KOPT-K1 (cell line): ENCODE results near the gene VARS1.

Experiments
- H3K27ac ChIP-seq: fragments of 200-600 bp; sonication (generic); 2 replicates; pipeline ENCODE4 v1.5.1; 2016; ENCODE audit warnings: antibody characterized with exemption, mild to moderate bottlenecking, low read depth, low read length; ENCODE audit not compliant: poor library complexity, severe bottlenecking
- H3K36me3 ChIP-seq: fragments of 200-600 bp; sonication (generic); 2 replicates; pipeline ENCODE4 v1.5.1; 2017; ENCODE audit warnings: antibody characterized with exemption, mild to moderate bottlenecking, low read length, moderate library complexity; ENCODE audit not compliant: insufficient read depth
- H3K9me3 ChIP-seq: fragments of 200-600 bp; sonication (generic); 2 replicates; pipeline ENCODE4 v1.5.1; 2017; ENCODE audit warnings: antibody characterized with exemption, low read length, mild to moderate bottlenecking; ENCODE audit not compliant: insufficient read depth, poor library complexity, severe bottlenecking

The VARS1 gene

DNA sequence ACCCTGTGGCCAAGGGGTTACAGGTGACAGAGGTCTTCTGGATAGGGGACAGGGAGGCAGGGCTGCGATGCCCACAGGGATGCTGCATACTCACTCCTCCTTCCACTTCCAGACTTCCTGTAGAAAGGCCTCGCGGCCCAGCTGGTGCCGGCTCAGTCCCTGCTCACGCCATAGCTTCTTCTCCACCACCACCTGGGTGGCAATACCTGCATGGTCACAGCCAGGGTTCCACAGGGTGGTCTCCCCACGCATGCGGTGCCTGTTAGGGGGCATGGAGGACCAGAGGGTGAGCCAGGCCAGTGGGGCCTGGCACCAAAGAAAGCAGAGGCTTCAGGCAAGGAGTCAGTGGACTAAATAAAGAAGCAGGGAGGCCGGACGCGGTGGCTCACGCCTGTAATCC, 10.1 kb downstream of the VARS1 start:
- H3K9me3 ChIP-seq: no peaks in the 10 kb centered on the region
- peaks cover 95% of the 10 kb centered on the region for H3K36me3 ChIP-seq
- H3K27ac ChIP-seq: no peak overlapping the region

DNA sequence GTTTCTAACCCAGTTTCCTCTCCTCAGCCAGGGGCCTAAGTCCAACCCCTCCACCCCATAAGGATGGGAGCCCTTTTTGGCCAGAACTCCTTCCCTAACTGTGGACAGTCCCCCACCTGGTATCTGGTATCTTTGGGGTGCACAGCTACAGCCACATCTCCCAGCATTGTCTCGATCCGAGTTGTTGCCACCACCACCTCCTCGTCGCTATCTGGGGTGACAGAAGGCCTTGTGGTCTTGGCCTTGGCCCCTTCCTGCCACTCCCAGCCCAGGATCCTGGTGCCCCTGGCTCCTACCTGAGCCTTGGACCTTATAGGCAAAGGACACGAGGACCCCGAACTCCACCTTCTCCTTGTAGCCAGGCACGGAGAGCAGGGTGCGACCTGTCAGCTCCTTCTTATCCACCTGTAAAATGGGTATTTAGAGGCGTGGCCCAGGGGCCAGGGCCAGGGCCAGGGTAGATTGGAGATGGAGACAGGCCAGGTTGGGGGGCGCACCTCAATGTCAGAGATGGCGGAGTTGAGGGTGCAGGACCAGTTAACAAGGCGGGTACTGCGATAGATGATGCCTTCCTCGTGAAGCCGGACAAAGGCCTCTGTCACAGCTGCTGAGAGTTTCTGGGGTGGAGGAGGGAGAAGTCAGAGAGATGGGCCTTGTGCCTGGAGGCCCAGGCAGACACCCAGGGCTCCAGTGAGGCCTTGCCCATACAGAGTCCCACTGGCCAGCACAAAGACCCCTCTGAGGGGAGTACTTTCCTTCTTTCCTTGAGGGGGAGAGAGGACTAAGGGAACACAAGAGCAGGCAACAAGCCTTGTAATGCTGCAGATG, 11.2 kb downstream of the VARS1 start:
- Histone ChIP-seq H3K27ac (no peak overlapping the region), H3K36me3 (peaks cover 95% of the 10 kb centered on the region)

DNA sequence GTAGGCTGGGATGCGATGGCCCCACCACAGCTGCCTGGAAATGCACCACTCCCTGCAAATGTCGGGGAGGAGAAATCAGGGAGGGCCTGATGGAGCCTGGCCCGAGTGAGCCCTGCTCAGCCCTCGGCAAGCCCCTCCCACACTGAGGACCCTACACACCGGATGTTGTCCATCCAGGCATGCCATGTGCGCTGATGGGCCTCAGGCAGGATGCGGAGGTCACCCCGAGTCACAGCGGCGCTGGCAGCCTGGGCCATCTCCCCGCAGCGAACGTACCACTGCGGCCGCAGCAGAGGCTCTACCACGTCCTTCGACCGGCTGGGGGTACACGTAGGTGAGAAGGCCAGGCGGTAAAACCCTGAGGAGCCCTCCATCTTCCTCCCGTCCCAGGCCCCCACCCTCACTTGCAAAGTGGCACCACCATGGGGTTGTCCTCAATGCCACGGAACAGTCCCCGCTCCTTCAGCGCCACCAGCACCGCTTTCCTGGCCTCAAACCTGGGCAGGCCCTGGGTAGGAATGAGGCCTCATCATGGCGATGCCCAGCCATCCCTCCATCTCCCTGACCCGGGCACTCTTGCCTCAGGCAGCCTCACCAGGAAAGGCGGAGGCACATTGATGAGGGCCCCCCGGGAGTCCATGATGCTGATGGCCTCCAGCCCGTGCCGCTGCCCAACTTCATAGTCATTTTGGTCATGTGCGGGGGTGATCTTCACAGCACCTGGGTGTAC, 13.3 kb downstream of the VARS1 start:
- Histone ChIP-seq H3K36me3 (peaks cover 98% of the 10 kb centered on the region), H3K27ac (no peak overlapping the region), H3K9me3 (no peaks in the 10 kb centered on the region)

More for the DNA sequence above, 11.2 kb downstream of the VARS1 start:
- no peaks in the 10 kb centered on the region for H3K9me3 ChIP-seq

DNA sequence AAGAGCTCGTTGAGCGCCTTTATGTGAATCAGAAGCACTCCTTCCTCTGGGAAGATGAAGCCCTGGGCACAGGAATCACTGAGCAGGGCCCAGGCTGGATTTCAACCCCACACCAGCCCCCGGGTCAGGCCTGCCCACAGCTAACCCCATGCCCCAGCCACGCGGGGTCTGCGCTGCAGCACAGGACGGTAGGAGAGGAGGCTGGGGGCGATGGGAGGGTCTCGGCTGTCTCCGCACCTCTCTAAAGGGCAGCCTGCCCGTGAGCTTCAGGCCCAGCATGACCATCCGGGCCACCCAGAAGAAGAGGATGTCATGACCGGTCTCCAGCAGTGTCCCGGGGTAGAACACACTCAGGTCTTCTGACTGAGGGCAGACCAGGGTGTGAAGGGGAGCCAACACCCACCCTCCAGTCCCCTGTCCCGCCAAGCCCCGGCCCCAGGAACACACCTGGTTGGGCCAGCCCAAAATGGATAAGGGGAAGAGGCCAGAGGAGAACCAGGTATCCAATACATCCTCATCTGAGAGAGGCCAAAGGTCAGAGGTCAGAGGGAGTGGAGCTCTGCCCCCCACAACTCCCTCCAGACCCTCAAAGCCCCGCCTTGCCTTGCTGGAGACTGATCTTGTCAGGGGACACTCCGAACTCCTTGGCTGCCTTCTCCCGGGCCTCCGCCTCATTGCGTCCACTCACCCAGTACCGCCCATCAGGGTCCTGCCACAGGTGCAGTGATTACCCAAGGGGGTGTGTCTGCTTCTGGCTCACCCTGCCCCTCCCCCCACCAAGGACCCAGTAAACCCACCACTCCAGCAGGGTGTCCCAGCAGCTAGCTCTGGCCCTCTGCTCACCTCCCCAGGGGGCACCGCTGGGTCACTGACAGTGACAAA, 14.1 kb downstream of the VARS1 start:
- Histone ChIP-seq H3K36me3 (peaks cover 91% of the 10 kb centered on the region), H3K27ac (no peak overlapping the region), H3K9me3 (no peaks in the 10 kb centered on the region)

DNA sequence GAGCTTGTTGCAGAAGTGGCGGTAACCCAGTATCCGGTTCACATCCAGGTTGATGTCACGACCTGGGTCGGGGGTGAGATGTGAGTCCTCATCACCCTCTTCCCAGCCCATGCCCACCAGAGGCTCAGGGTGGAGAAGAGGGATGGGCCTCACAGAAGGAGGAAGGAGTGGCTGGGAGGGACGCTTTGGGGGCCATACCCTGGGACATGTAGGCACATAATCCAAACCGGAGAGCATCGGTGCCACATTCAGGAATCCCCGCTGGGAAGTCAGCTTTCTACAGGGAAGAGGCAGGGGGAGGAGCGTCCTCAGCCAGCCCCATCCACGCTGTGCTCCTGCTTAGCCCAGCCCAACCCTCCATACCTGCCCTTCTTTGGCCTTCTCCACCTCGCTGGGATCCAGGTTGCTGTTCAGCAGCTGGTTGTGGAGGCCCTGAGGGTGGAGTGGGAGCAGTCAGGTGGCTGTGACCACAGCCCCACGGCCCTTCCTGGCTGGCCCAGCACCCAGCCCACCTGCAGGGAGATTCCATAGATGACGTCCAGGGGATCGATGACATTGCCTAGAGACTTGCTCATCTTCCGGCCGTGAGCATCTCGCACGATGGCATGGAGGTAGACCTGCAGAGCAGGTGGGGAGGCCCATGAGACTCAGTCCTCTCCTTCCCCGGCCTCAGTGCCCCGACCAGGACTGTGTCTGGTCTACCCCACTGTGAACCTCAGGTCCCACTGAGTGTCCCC, 14.9 kb downstream of the VARS1 start:
- Histone ChIP-seq H3K9me3 (no peaks in the 10 kb centered on the region), H3K27ac (no peak overlapping the region), H3K36me3 (peaks cover 83% of the 10 kb centered on the region)

DNA sequence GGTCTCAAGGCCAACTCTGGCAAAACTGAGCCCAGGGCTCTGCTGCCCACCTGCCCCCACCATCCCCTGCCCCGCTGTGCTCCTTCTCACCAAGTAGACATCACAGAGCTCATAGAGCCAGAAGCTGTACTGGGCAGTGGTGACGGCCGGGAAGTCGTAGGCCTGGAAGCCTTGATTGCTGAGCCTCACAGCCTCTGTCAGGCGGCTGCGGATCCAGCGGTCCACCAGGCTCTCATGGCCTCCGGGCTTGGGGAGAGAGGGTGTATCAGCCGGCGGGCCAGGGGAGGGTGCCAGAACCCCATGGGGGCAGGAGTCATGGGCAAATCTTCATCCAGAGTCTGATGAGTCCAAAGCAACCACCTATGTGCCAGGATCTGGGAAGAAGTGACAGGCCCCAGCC, 15.6 kb downstream of the VARS1 start:
- Histone ChIP-seq H3K27ac (no peak overlapping the region), H3K9me3 (no peaks in the 10 kb centered on the region), H3K36me3 (peaks cover 75% of the 10 kb centered on the region)

DNA sequence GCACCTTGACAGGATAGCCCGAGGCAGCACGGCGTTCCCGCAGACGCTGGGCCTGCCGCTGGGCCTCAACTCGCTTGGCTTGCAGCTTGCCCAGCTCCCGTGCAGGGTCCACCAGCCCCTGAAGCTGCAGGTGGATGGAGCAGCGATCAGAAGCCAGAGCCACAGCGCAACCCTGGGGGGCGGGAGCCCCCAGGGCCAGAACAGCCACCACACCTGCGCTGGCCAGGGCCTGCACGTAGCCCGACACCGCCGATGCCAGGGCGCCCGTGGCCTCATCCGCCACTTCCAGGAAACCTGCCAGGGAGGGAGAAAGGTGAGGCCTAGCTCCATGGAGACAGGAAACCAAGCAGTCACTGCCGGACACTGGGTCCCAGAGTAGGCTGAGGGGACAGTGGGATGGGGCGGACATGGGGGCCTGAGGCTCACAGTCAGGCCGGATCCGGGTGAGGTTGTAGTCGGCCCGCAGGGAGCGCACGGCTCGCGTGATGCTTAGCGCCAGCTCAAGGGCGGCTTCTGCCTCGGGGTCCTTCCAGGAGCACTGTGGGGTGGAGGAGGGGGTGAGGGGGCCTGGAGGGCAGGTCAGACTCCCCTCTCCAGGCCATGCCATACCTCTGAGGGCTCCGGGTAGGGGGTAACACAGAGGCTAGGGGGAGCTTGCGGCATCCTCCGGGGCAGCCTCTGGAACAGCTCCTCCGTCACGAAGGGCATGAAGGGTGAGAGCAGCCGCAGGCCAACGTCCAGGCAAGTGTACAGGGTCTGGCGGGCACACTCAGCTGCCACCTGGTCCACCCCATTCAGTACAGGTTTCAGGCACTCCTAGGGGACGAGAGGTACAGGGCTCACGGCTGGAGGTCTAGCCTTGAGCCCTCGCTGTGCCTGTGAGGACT, 16.3 kb downstream of the VARS1 start:
- peaks cover 68% of the 10 kb centered on the region for H3K36me3 ChIP-seq
- H3K9me3 ChIP-seq: no peaks in the 10 kb centered on the region
- H3K27ac ChIP-seq: no peak overlapping the region

DNA sequence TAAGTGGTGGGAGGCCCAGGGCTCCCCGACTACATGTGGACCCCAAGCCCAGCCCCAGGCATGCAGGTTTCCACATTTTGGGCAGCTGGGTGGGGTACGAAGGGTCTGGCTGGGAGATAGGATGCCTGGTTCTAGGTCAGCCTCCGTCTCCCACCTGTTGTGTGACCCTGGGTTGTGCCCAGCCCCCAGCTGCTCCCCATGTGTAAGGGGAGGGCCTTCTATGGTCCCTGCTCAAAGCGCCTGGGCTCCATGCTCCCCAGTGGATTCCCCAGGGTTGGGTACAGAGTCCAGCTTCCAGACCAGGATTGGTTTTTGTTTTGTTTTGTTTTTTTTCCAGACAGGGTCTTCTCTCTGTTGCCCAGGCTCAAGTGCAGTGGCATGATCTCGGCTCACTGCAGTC, 17.4 kb downstream of the VARS1 start:
- no peaks in the 10 kb centered on the region for H3K9me3 ChIP-seq
- H3K27ac ChIP-seq: no peak overlapping the region
- peaks cover 59% of the 10 kb centered on the region for H3K36me3 ChIP-seq

DNA sequence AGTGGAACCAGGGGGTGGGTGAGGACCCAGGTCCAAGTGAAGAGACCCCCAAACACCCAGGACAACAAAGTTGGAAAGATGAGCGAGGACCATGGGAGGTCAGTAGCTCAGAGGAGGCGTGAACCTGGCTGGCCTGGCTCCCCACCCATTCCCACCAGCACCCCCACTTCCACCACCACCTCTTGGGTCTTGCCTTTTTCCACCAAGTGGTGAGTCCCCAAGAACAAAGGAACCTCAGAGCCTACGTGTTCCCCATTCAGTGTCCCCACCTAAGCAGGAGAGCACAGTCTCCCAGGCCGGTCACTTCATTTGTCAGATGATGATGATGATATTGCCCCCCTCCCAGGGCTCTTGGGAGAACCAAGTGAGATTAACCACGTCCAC, 17.9 kb downstream of the VARS1 start:
- Histone ChIP-seq H3K27ac (no peak overlapping the region), H3K9me3 (no peaks in the 10 kb centered on the region), H3K36me3 (peaks cover 54% of the 10 kb centered on the region)

DNA sequence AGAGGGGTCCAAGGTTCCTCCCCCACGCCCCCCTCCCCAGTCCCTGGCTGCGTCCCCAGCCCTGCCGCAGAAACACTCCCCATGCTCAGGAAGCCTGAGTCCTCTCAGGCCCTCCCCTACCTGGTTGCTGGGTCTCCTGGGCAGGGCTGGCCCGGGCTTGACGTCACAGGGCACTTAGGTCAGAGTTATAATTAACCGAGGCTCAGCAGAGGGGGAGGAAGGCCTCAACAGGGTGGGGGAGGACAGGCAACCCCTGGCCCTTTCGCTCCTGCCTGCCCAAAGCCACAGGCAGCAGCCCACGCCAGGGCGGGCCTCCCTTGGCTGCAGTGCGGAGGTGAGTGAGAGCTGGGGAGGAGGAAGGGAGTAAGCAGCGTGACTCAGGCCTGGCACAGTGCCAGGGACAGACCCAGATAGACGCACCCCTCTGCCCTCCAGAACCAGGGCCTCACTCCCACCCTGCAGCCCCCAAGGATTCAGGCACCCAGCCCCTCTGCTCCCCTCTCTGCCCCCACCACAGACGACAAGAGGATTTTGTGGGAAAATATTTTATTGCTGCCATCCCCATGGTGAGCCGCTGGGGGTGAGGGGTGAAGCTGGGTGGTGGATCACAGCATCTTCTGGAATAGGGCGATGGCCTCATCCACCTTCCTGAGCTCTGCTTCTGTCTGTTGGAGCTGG, 18.4 kb downstream of the VARS1 start, which contains the start of gene VWA7:
Gene VWA7 (minus strand): TSS at position 340 of the 678 bp plus-strand sequence. CDS start 549 bp downstream, outside the sequence.
- Histone ChIP-seq H3K36me3 (peaks cover 49% of the 10 kb centered on the region), H3K9me3 (no peaks in the 10 kb centered on the region), H3K27ac (no peak within 1 kb of the TSS)

DNA sequence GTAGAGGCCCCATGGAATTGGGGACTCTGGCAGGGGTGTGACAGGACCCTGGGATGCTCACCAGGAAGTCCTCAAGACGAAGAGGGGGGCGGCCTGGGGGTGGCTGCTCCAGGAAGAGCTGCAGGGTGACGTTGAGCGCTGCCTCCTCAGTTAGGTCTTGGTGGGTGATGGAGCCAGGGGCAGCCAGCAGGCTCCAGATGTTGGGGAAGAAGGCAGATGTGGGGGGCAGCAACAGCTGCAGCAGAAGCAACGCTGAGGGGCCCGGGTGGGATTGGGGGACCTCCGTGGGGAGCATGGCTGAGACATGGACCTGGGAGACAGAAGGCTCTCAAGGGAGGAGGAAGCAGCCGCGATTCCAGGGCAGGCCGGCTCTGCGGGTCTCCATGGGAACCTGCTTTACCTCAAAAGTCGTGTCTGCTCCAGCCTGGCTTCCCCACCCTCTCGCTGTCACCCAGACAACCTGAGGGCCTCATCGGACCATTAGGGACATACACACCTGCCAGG, 19.0 kb downstream of the VARS1 start:
- H3K27ac ChIP-seq: no peak overlapping the region
- H3K9me3 ChIP-seq: no peaks in the 10 kb centered on the region
- H3K36me3 ChIP-seq: peaks cover 43% of the 10 kb centered on the region

DNA sequence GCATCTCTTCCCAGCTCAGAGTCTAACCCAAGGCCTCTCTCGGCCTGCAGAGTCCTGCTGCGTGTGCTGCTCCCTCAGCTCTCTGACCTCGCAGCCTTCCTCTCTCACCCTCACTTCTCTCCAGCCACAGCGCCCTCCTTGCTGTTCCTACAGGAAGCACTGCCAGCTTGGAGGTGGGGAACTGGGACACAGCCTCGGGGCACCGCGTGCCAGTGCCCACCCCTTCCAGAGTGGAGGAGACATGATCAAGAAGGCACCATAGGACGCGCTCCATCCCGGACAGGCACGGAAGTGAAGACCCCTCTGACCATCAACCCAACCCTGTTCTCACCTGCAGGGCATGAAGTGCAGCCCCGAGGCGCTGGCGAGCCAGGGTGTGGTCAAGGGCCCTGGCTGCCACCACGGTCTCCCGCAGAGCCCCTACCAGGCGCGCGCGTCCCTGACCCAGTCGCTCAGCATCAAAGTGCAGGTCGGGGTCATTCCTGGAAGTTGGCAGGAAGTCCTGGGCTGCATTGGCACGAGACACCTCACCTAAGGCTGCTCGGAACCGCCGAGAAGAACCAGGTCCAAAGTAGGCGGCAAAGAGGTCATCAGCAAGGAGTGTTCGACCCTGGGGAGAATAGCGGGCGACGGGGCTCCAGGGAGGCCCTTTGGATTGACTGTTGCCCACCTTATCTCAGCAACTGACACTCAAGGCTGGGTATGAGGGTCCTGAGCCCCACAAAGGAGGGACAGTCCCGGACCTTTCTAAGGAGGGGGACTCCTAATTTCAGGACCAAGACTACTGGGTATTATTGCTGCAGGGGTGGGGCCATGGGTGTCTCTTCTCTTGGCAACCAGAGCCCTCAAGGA, 19.7 kb downstream of the VARS1 start:
- Histone ChIP-seq H3K36me3 (peaks cover 36% of the 10 kb centered on the region), H3K9me3 (no peaks in the 10 kb centered on the region), H3K27ac (no peak overlapping the region)
